ENCODE results near the gene NOC3L.

GRCh38 chr10:94375374-94375773 is 12.6 kb upstream of the NOC3L start:
- TF ChIP-seq POLR2AphosphoS5 (IDR thresholded peaks at IDR 0.05) (no peak), POLR2A (IDR thresholded peaks at IDR 0.05) (no peak), CTCF (IDR thresholded peaks at IDR 0.05) (no peak)

Measured in transverse colon (tissue), 4 donors.